GM18505 (cell line): ENCODE results near the gene SYNGR2.
"Not testable (repeated sequence)": the region's sequence is repeated elsewhere in the genome, so short reads cannot be mapped to it uniquely, and the experiment has no call there.

Experiments used
- ATAC-seq: cut with Tn5 transposase; IDR thresholded peaks from one replicate; pipeline ENCODE4 v1.9.1; 2021; ENCODE audit not compliant: unreplicated experiment
- POLR2A ChIP-seq: IDR thresholded peaks from 4 replicates; pipeline ENCODE4 v1.6.1; 2011; ENCODE audit warnings: borderline replicate concordance; ENCODE audit not compliant: insufficient read depth, insufficient read length; ENCODE audit errors: extremely low read depth

Gene SYNGR2

DNA sequence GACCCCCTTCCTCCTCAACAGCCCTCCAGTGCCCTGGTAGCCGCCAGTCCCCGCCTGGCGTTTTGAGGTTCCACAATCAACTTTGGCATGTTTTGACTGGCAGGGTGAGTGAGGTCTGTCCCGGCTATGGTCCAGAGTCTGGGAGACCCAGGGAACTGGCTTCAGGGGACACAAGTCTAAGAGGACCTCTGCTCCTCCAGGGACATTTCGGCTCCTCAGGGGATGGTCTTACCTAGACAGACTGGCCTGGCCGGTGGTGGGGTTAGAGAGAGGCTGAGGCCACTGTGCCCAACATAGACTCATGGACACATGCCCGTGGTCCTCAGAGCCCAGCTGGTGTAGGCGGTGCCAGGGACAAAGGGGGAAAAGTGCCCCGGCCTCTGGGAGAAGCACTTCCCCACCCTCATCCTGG, 35.6 kb upstream of the SYNGR2 start:
- TF ChIP-seq POLR2A: no peak
- ATAC-seq: no peak

DNA sequence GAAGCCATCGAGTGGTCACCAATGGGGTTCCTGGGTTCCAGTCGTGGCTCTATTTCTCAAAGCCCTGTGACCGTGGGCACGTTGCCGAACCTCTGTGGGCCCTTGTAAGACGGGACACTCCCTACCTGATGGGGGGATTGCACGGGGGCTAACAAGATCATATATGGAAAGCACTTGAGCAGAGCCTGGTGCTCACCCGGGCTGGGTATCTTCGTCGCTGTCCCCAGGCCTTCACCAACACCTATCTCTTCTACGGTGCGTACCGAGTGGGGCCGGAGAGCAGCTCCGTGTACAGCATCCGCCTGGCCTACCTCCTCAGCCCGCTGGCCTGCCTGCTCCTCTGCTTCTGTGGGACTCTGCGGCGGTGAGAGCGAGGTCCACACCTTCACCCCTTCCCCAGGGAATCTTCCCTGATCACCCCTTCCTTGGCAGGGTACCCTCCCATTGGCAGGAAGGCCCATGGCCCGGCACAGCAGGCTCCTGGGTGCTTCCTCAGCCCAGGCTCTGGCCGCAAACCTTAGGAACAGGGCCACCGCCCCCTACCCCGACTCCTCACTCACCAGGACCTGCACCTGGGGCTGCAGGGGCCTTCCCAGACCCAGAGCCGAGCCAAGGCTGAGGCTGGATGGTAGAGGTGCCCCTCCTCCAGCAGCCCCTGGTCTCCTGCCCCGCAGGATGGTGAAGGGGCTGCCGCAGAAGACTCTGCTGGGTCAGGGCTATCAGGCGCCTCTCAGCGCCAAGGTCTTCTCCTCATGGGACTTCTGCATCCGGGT, 35.0 kb upstream of the SYNGR2 start:
- no peak for TF ChIP-seq POLR2A
- no peak for ATAC-seq

DNA sequence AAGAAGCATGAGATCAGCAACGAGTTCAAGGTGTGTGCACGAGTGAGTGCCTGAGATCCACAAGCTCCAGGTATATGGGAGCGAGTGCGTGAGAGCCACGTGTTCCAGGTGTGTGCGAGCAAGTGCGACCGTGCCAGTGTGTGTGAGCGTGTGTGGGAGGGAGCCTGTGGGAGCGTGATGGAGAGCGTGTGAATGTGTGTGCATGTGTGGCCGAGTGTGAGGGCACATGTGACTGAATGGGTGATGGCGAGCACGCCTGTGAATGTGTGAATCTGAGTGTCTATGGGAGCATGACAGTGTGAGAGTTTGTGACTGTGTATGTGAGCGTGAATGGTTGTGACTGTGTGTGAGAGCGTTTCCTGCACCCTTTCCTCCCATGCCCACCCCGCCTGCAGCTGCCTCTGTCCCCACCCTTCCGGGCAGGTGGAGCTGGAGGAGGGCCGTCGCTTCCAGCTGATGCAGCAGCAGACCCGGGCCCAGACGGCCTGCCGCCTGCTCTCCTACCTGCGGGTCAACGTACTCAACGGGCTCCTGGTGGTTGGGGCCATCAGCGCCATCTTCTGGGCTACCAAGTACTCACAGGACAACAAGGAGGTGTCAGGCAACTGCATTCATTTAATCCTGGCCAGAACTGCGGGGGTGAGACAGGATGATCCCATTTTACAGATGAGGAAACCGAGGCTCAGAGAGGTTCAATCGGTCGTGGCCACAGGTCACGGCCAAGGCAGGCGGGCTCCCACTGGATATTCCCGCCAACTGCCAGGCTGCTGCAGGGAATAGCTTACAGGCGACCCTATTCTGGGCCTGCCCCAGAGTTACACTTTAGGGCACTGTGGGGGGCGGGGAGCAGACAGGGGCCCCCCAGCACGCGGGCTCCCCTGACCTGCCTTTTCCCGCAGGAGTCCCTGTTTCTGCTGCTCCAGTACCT, 34.1 kb upstream of the SYNGR2 start:
- no peak for ATAC-seq
- peak; percentile 60 for TF ChIP-seq POLR2A

DNA sequence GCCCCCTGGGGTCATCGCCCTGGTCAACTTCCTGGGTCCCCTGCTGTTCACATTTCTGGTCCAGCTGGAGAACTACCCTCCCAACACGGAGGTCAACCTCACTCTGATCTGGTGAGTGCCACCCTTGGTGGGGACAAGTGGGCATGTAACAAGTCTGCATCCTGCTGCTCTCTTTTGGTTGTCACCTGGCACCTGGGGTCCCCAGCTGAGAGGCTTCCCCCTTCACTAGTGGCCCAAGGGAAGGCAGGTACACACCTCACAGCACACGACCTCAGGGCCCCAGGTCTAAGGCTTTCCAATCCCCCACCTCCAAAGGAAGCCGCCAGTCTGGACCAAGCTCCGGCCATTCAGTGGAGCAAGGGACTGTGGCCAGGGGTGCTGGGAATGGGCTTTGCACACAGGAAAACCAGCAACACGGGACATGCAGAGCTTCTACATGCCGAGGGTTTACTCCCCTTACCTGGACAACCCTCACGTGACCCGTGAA, 33.4 kb upstream of the SYNGR2 start:
- TF ChIP-seq POLR2A: no peak
- no peak for ATAC-seq

DNA sequence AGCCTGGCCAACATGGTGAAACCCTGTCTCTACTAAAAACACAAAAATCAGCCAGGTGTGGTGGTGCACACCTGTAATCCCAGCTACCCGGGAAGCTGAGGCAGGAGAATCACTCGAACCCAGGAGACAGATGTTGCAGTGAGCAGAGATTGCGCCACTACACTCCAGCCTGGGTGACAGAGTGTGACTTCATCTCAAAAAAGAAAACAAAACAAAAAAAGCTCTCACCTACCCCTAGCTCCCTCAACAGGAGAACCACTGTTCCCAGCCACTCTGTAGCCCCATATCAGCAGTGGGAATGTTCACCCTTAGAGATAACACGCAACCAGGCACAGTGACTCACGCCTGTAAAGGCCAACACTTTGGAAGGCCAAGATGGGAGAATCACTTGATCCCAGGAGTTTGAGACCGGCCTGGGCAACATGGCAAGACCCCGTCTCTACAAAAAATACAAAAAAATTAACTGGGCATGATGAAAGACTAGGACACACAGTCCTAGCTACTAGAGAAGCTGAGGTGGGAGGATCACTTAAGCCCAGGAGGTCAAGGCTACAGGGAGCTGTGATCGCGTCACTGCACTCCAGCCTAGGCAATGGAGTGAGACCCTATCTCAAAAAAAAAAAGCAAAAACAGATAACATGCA, 32.4 kb upstream of the SYNGR2 start:
- no peak for ATAC-seq

DNA sequence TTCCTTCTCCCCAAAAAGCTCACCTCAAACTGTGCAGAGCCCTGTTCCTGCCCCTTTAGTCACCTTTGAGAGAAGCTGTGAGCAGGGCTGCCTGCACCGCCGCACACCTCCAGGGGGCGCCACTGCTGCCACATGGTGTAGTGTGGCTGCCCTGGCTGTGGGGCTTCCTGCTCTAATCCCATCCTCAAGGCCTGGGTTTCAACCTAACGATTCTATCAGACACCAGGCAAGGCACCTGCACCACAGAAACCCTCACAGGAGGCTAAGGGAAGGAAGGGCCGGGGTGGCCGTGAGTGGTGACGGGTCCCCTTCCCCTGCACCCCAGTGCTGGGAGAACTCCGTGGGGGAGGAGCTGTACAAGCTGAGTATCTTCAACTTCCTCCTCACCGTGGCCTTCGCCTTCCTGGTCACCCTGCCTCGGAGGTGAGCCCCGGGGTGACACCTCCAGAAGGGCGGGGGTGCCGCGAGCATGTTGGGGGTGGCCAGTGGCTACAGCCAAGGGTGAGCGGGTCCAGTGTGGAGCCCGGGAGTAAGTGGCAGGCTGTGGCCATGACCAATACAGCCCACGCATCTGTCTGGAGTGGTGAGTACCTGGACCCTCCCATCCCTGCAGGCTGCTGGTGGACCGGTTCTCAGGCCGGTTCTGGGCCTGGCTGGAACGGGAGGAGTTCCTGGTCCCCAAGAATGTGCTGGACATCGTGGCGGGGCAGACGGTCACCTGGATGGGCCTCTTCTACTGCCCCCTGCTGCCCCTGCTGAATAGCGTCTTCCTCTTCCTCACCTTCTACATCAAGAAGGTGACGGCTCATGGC, 30.8 kb upstream of the SYNGR2 start:
- no peak for ATAC-seq

More for the DNA sequence above, 32.4 kb upstream of the SYNGR2 start:
- TF ChIP-seq POLR2A: no peak

DNA sequence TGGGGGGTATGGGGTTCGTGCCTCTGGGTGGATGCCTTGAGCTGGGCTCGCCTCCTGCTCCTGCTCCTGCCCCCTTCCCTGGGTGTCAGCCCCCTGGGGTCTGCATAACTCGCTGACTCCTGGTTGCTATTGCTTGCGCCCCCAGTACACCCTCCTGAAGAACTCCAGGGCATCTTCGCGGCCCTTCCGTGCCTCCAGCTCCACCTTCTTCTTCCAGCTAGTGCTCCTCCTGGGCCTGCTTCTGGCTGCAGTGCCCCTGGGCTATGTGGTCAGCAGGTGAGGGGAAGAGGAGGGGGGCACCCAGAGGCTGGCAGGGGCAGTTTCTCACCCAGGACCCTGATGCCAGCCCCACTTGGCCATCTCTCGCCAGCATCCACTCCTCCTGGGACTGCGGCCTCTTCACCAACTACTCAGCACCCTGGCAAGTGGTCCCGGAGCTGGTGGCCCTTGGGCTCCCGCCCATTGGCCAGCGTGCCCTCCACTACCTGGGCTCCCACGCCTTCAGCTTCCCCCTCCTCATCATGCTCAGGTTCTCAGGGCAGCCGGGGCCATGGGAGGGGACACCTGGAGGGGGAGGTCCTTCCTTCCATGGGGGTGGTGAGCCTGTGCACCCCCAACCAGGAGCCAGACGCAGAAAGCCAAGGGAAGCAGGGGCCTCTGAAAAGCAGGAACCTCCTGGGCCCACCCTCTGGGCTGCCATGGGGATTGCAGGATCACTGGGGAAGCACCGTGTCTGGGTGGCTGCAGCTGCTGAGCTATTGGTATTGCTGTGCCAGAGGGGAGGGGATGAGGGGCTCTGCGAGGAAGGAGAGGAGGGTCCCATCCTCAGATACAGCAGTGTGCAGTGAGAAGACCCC, 29.9 kb upstream of the SYNGR2 start:
- no peak for ATAC-seq

More for the DNA sequence above, 30.8 kb upstream of the SYNGR2 start:
- peak; percentile 13 for TF ChIP-seq POLR2A

DNA sequence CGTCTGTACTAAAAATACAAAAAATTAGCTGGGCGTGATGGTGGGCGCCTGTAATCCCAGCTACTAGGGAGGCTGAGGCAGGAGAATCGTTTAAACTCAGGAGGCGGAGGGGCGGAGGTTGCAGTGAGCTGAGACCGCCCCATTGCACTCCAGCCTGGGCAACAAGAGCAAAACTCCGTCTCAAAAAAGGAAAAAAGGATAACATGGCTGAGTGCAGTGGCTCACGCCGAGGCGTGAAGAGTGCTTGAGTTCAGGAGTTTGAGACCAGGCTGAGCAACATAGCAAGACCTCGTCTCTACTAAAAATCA, 28.6 kb upstream of the SYNGR2 start:
- not testable (repeated sequence) for ATAC-seq

More for the DNA sequence above, 29.9 kb upstream of the SYNGR2 start:
- peak; percentile 41 for TF ChIP-seq POLR2A

DNA sequence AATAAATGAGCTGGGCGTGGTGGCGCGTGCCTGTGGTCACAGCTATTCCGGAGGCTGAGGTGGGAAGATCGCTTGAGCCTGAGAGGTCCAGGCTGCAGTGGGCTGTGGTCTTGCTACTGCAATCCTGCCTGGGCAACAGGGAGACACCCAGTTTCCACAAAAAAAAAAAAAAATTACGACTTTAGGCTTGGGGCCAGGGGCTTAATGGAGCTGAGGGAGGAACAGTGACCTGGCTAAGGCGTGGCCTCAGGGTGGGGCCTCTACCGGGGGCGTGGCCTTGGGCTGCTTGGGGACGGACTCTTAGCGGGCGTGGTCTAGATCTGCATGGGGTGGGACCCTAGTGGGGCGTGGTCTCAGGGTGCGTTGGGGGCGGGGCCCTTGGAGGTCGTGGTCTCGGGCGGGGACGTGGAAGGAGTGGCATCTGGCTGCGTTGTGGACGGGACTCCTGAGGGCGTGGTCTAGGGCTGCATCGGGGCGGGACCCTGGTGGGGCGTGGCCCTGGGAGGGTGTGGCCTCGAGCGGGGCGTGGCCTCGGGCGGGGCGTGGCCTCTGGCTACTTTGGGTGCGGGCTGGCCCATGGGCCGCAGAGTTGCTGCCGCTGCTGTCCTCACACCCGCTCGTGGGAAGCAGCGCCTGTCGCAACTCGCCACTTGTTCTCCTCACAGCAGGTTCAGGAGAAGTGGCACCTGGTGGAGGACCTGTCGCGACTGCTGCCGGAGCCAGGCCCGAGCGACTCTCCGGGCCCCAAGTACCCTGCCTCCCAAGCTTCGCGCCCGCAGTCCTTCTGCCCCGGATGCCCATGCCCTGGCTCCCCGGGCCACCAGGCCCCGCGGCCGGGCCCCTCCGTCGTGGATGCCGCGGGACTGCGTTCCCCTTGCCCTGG, 28.0 kb upstream of the SYNGR2 start:
- peak; percentile 74 for TF ChIP-seq POLR2A
- ATAC-seq: peak; percentile 72

DNA sequence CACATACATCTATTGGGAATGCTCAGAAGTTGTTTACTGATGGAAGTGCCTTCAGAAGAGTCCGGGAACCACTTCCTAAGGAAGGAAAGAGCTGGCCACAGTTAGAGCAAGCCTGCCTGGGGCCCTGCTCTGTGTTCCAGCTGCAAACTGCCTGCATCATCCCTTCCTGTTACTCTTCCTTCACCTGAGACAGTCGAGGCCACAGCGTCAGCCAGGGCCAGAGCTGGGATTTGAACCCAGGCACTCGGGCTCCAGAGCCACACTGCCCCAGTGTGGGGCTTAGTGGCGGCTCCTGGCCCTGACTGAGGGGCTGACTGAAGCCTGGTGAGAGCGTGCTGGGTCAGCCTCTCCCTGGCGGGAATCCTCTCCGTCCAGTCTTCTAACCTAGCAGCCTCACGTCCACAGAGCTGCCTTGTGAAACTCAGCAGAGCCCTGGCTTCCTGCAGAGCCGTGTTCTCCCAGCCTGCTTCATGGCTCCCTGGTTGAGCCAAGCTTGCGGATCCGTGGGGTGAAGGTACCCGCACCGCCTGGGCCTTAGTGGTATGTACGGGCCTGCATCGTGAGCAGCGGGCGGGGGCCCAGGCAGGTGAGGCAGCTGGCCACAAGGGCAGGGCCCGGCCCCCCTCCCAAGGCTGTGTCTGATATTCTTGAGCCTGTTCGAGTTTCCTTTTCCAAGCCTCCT, 26.8 kb upstream of the SYNGR2 start:
- TF ChIP-seq POLR2A: no peak
- ATAC-seq: no peak

DNA sequence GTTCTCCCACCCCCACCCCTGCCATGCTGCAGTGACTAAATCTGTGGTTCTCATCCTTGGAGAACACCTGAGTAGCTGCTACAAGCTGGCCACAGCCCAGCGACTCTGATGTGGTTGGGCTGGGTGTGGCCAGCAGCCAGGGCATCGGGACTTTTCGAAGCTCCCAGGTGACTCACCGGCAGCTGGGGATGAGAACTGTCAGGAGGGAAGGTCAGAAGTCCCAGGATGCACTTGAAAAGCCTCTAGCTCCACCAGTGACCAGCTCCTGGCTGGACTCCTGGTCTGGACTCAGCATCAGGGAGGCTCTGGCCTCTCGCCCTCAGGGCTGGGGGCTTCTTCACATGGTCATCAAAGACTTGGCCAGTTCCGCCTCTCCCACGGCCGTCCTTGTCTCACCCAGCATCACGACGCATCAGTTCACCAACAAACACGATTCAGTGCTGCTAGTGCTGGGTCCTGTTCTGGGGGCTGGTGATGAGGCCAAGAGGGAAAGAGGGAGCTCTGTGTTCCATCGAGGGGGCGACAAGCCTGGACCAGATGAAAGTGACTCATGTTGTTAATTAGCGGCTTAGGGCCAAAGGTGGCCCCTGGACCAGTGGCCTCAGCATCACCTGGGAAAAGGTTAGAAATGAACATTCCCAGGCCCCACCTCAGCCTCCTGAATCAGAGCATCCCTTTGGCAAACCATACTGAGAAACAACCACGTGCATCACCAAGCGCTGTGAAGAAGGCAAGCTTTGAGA, 26.1 kb upstream of the SYNGR2 start:
- no peak for TF ChIP-seq POLR2A
- no peak for ATAC-seq
